HepG2 (cell line): Measurements from ENCODE around the gene HINT2. TPM values are rescaled to one million over a fixed set of nuclear protein-coding genes. Genes with fewer than 3 reads are reported as not detected.
A peak's percentile ranks its signal among the peaks of the same experiment; 100 is the strongest.

ENCODE experiments used
- CBFB ChIP-seq: sonication (generic); formaldehyde crosslinking; IDR thresholded peaks from 2 replicates; pipeline ENCODE4 v1.4.0; 2020; ENCODE audit warnings: missing genetic modification reagents
- CENPT ChIP-seq: sonication (generic); formaldehyde crosslinking; IDR thresholded peaks from 2 replicates; pipeline ENCODE4 v1.8.0; 2022; ENCODE audit warnings: low read depth, mild to moderate bottlenecking, moderate library complexity, missing genetic modification reagents
- ELF4 ChIP-seq: sonication (generic); formaldehyde crosslinking; IDR thresholded peaks from 2 replicates; pipeline ENCODE4 v1.5.0; 2020; ENCODE audit warnings: missing genetic modification reagents, mild to moderate bottlenecking, moderate library complexity, borderline replicate concordance
- GPN1 ChIP-seq: sonication (generic); formaldehyde crosslinking; IDR thresholded peaks from 2 replicates; pipeline ENCODE4 v1.5.1; 2020; ENCODE audit warnings: missing genetic modification reagents, borderline replicate concordance
- KDM2A ChIP-seq: sonication (generic); formaldehyde crosslinking; IDR thresholded peaks from 2 replicates; pipeline ENCODE4 v1.4.0; 2020; ENCODE audit warnings: low read depth, missing genetic modification reagents, borderline replicate concordance
- MBNL3 ChIP-seq: fragments of 250-450 bp; sonication (Bioruptor Pico); conservative IDR thresholded peaks from 2 replicates; pipeline ENCODE4 v1.8.0; 2022; ENCODE audit warnings: mild to moderate bottlenecking, inconsistent platforms
- NFYB ChIP-seq: sonication (generic); formaldehyde crosslinking; IDR thresholded peaks from 2 replicates; pipeline ENCODE4 v1.4.0; 2020; ENCODE audit warnings: missing genetic modification reagents
- NFYC ChIP-seq: IDR thresholded peaks from 2 replicates; pipeline ENCODE4 v1.6.1; 2016; ENCODE audit warnings: missing genetic modification reagents, missing compliant biosample characterization
- PRDM4 ChIP-seq: sonication (generic); formaldehyde crosslinking; IDR thresholded peaks from 2 replicates; pipeline ENCODE4 v1.9.0; 2021; ENCODE audit warnings: missing genetic modification reagents, borderline replicate concordance
- SMAD3 ChIP-seq: sonication (generic); formaldehyde crosslinking; IDR thresholded peaks from 2 replicates; pipeline ENCODE4 v1.4.0; 2020; ENCODE audit warnings: missing genetic modification reagents
- SP2 ChIP-seq: sonication (generic); formaldehyde crosslinking; IDR thresholded peaks from 2 replicates; pipeline ENCODE4 v1.5.1; 2020; ENCODE audit warnings: mild to moderate bottlenecking, missing genetic modification reagents
- ZFP62 ChIP-seq: sonication (generic); formaldehyde crosslinking; IDR thresholded peaks from 2 replicates; pipeline ENCODE4 v1.4.0; 2020; ENCODE audit warnings: missing genetic modification reagents
- ZNF407 ChIP-seq: sonication (generic); formaldehyde crosslinking; IDR thresholded peaks from one replicate; pipeline ENCODE4 v1.5.1; 2020; ENCODE audit warnings: mild to moderate bottlenecking, missing genetic modification reagents; ENCODE audit errors: not compliant biosample characterization
- ZNF572 ChIP-seq: sonication (generic); formaldehyde crosslinking; IDR thresholded peaks from 2 replicates; pipeline ENCODE4 v1.5.1; 2020; ENCODE audit warnings: mild to moderate bottlenecking, missing genetic modification reagents
- ZNF580 ChIP-seq: IDR thresholded peaks from 2 replicates; pipeline ENCODE4 v1.6.1; 2016; ENCODE audit warnings: low read depth, borderline replicate concordance
- ZNF652 ChIP-seq: IDR thresholded peaks from 2 replicates; pipeline ENCODE4 v1.6.1; 2016; ENCODE audit warnings: low read depth, borderline replicate concordance
- ZNF713 ChIP-seq: sonication (generic); formaldehyde crosslinking; IDR thresholded peaks from 2 replicates; pipeline ENCODE4 v1.4.0; 2020; ENCODE audit warnings: mild to moderate bottlenecking, missing genetic modification reagents
- ZNF773 ChIP-seq: sonication (generic); formaldehyde crosslinking; IDR thresholded peaks from 2 replicates; pipeline ENCODE4 v1.4.0; 2020; ENCODE audit warnings: missing genetic modification reagents, borderline replicate concordance
- ZSCAN30 ChIP-seq: sonication (generic); formaldehyde crosslinking; IDR thresholded peaks from 2 replicates; pipeline ENCODE4 v1.5.0; 2020; ENCODE audit warnings: mild to moderate bottlenecking, missing genetic modification reagents
- polyA plus RNA-seq, 8 experiments: library from polyadenylated mRNA; depleted of rRNA in 3 of 8; stranded (reverse) in 7 of 8; unstranded in 1 of 8; fragments of >200 nt; fragmentation: Illumina TruSeq in 4 of 8; extraction: Trizol in 4 of 8; gene quantifications; 2 replicates each; pipeline versions ENCODE4 v1.2.1 to v1.2.3, GENCODE V29; 2011 to 2016; ENCODE audit warnings: low read depth in 4 of 8, missing spikeins in 1 of 8, mixed read lengths in 1 of 8; ENCODE audit not compliant: insufficient read depth in 1 of 8
- total RNA-seq, 5 experiments: library from RNA; depleted of rRNA; stranded (reverse); fragments of >200 nt; fragmentation: Illumina TruSeq; extraction: Trizol; gene quantifications; 2 replicates each; pipeline ENCODE4 v1.2.3, GENCODE V29; 2016; ENCODE audit warnings: low read depth in 1 of 5
- TF ChIP-seq, protein P1 (sequence below): sonication (generic); formaldehyde crosslinking; IDR thresholded peaks from 2 replicates; pipeline ENCODE4 v1.4.0; 2020; ENCODE audit warnings: missing genetic modification reagents

HINT2 gene
- total and polyA plus RNA-seq, 2 of the 13 experiments (the other 11 are each of a cell fraction or from before 2014, with no cell fraction given), result 37.9 to 56.2 TPM

DNA sequence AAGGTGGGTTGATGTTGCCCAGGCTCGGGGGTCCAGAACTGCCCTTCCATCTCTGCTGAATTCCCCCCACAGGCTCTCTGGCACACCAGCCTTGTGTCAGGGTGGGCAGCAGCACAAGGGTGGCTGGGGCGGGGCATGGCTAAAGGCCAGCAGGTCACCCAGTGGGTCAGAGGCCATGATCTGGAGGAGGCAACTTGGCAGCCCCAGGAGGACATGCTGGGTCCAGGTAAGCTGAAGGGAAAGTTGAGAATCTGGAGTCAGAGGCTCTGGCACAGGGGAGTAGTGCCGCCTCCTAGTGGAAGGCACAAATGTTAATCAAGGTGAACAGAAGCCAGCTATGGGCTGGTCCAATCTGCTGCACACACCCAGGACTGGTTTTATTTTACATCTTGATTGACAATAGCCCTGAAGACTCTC, 20.4 kb upstream of the HINT2 start (continued):
- TF ChIP-seq ZNF407 (CRISPR knock-in tag) (no peak), ZNF652 (CRISPR knock-in tag) (no peak), SMAD3 (CRISPR knock-in tag) (no peak), ELF4 (CRISPR knock-in tag) (no peak), NFYB (no peak), ZNF580 (CRISPR knock-in tag) (no peak), SP2 (CRISPR knock-in tag) (no peak), ZFP62 (no peak), ZNF713 (CRISPR knock-in tag) (no peak), NFYC (CRISPR knock-in tag) (no peak), MBNL3 (CRISPR knock-in tag) (no peak), GPN1 (CRISPR knock-in tag) (no peak), ZNF773 (CRISPR knock-in tag) (no peak), ZNF572 (0 out of 2 replicates have a peak, but pooled peaks have one; percentile 29), PRDM4 (CRISPR knock-in tag) (no peak), CBFB (no peak), KDM2A (no peak), ZSCAN30 (no peak), CENPT (CRISPR knock-in tag) (no peak)
- TF ChIP-seq, protein P1, sequence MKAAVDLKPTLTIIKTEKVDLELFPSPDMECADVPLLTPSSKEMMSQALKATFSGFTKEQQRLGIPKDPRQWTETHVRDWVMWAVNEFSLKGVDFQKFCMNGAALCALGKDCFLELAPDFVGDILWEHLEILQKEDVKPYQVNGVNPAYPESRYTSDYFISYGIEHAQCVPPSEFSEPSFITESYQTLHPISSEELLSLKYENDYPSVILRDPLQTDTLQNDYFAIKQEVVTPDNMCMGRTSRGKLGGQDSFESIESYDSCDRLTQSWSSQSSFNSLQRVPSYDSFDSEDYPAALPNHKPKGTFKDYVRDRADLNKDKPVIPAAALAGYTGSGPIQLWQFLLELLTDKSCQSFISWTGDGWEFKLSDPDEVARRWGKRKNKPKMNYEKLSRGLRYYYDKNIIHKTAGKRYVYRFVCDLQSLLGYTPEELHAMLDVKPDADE (CRISPR knock-in tag), result no peak
